T-helper 9 cell (primary cell): ENCODE results near the gene SLC12A8.
"Not testable (repeated sequence)": the region's sequence is repeated elsewhere in the genome, so short reads cannot be mapped to it uniquely, and the experiment has no call there.

Source experiments
- DNase-seq: peaks from one replicate; pipeline ENCODE4 v3.0.0-alpha.2; 2020

Gene SLC12A8

DNA sequence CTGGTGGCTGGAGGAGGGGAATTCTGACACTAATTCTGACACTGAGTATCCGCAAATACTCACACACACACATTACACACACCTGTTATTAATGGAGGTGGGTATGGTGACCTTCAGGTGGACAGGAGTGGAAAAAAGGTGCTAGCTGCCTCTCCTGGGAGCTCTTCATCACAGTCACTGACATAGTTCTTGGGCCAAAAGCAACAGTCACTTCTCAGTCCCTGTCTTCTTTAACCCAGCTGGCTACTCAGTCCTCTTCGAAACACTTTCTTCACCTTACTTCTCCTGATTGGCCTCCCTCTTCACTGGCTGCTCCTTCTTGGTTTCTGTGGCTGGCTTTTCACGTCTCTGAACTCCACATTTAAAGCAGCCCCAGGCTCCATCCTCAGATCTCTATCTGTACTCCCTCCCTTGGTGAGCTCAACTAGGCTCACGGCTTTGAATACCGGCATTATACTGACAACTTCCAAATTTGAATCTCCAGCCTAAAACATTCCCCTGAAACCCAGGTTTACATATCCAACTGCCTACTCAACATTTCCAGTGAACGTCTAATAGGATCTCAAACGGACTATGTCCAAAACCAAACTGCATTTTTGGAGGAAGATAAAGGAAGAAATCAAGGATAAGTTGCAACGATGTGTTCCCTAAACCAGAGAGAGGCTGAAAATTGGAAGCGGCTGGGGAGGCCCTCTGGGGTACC is 103.6 kb downstream of the SLC12A8 start:
- DNase-seq: no peak

DNA sequence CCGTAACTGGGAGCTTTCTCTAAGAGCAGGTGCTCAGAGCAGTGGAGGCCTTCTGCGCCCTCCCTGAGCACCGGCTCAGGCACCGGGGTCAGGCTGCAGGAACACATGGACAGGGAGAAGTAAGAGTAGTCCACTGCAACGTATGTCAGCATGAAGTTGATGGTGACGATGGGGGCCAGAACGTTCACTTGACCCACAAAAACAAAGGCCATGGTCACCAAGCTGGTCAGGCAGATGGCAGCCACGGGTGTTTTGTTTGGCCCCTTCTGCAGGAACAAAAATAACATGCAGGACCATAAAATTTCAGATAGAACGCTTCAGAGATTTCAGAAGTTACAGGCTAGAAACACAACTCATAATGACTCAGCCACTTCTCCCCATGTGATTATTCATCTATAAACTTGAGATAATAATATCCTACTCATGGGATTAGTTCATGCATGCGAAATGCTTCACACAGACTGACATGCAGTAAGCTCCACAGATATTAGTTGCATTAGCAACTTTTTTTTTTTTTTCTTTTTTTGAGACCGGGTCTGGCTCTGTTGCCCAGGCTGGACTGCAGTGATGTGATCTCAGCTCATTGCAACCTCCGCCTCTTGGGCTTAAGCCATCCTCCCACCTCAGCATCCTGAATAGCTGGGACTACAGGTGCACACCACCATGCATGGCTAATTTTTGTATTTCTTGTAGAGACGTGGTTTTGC is 104.5 kb downstream of the SLC12A8 start:
- no peak for DNase-seq

GRCh38 chr3:125107363-125107762 is 105.2 kb downstream of the SLC12A8 start:
- no peak for DNase-seq

- DNase-seq: no peak
Observed at GRCh38 chr3:125105116-125105515, 107.4 kb downstream of the SLC12A8 start.

DNA sequence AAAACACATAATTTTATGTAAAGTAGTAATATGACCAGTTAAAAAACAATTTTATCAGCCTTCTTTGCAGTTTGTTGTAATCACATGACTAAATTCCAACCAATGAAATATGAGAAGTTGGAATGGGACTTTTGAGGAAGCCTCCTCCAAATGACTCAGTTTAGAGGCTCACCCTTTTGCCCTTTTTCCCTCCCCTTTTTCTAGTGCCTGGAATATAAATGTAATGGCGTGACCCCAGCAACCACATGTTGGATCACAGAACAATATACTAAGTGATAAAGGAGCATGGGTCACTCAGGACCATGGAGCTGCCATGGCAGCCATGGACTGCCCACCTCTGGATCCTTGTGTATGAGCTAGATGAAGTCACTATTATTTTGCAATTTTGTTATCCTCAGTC is 107.9 kb downstream of the SLC12A8 start:
- no peak for DNase-seq

- no peak for DNase-seq
Observed at GRCh38 chr3:125103406-125103805, 109.1 kb downstream of the SLC12A8 start.

- no peak for DNase-seq
Observed at GRCh38 chr3:125102470-125102869, 110.1 kb downstream of the SLC12A8 start.

DNA sequence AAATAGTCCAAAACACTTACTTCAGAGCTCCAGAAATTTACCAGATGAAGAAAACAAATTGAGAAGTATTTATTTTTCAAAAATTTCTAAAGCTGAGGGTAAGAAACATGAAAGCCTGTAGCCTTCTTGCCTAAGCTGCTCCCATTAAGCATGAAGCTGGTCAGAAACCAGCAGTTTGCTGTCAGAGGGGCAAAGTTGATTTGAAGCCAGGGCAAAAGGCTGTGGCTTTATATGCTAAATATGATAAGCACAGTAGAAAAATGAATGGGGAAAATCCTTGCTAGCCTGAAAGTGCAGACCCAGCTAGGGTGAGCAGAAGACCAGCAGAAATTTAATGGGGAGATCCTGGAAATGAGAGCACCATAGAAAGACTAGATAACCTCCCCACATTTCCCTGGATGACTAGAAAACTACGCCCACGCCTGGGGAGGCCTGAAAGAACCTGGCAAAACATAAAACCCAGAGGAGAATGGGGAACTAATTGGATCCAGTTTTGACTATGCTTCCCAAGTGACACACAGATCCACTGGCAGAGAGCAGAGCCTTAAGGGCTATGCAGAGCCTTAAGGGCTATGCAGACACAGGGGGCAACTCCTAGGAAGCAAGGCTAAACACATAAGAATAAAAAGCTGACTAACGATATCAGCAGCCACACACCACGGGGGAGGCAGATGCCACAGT is 113.8 kb downstream of the SLC12A8 start:
- DNase-seq: no peak

DNA sequence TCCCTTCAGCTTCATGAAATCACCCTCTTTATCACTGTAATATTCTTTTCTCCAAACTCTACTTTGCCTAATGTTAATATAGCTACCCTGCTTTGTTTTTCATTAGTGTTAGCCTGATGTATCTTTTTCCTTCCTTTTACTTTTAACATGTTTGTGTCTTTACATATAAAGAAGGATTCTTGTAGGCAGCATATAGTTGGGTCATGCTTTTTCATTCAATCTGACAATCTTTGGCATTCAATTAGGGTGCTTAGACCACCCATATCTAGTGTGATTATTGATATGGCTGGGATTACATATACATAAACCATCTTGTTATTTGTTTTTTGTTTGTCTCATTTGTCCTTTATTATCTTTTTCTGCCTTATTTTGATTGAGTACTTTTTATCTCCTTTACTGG is 121.9 kb downstream of the SLC12A8 start:
- DNase-seq: no peak

DNA sequence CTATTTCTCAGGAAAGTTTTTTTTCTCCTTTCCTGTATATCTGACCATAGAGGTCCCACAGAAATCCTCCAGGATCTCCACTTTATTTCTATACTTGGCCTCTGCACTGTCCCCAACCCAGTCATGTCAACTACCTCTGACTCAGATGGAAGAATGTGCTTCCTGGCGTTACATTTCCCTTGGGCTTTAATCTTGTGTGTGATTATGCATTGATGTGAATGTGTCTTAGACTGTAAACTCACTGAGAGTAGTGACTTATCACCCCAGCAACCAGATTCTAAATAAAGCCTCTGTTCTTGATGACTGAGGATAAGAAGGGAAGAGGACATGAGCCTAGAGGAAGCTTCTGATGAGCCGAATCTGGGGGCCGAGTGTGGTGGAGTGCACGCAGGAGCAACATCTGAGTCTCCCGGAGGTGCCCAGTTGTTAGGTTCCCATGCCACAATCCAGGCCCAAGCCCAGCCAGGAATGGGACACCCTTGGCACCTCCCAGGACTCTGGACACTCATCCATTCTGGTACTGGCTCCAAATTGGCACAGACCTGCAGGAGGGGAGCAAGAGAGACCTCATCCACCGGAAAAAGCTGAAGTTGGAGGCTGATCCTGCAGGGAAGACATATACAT is 124.7 kb downstream of the SLC12A8 start:
- no peak for DNase-seq

- DNase-seq: no peak
Observed at GRCh38 chr3:125085166-125085565, 127.4 kb downstream of the SLC12A8 start.

DNA sequence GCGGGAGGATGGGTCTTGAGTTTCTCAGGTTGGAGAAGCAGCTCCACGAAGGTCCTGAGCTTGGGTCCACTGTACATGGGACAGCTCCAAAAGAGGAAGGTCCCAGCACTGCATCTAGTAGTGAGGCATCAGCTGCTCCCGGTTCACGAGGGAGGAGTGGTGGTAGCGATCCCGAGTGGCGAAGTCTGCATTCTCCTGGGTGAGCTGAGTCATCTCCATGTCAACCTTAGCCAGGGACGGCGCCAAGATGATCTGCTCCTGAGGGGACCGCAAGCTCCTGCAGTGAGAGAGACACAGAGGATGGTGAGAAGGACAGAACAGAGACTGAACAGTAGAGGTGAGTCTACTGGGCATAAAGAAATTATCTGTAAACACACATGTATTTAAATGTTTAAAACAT is 128.8 kb downstream of the SLC12A8 start:
- DNase-seq: no peak

GRCh38 chr3:125082339-125082738 is 130.2 kb downstream of the SLC12A8 start:
- not testable (repeated sequence) for DNase-seq

- DNase-seq: no peak
Observed at GRCh38 chr3:125080077-125080476, 132.5 kb downstream of the SLC12A8 start.

DNA sequence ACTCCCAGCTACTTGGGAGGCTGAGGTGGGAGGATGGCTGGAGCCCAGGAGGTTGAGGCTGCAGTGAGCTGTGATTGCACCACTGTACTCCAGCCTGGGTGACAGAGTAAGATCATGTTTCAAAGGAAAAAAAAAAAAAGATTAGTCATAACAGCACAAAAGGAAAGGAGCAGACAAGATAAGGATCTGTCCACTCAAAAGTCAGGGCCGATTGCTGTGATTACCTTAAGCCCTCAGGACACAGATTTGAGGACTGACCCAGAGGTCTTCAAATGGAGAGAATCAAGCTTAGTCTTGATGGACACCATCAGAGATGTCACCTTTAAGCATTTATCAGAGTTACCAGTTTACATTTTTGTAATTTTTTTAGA is 132.9 kb downstream of the SLC12A8 start:
- no peak for DNase-seq

DNA sequence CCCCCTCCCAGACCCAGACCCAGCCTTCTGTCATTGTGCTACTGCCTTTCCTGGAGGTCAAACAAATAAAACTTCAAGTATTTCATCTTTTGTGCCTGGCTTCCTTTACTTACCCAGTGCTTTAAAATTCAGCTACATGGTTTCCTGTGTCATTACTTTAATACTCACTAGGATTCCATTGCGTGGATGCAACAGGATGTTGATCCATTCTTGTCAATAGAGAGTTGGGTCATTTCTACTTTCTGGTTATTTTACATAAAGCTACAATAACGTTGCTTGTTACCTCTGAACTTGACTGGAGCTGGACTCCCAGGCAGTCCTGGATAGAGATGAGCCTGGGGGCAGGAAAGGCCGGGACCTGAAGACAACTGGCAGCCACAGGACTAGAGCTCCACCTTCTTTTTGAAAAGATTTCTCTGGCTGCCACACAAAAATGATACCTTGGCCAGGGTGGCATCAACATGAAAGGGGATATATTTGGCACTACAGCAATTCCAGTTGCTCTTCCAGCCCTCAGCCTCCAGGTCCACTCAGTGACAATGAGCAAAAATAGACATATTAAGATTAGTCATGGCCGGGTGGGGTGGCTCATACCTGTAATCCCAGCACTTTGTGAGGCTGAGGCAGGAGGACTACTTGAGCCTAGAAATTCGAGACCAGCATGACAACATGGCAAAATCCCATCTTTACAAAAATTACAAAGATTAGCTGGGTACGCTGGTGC is 133.4 kb downstream of the SLC12A8 start:
- no peak for DNase-seq

GRCh38 chr3:125077864-125078263 is 134.7 kb downstream of the SLC12A8 start:
- no peak for DNase-seq

GRCh38 chr3:125076464-125076863 is 136.1 kb downstream of the SLC12A8 start:
- no peak for DNase-seq

GRCh38 chr3:125075738-125076137 is 136.8 kb downstream of the SLC12A8 start:
- DNase-seq: no peak

DNA sequence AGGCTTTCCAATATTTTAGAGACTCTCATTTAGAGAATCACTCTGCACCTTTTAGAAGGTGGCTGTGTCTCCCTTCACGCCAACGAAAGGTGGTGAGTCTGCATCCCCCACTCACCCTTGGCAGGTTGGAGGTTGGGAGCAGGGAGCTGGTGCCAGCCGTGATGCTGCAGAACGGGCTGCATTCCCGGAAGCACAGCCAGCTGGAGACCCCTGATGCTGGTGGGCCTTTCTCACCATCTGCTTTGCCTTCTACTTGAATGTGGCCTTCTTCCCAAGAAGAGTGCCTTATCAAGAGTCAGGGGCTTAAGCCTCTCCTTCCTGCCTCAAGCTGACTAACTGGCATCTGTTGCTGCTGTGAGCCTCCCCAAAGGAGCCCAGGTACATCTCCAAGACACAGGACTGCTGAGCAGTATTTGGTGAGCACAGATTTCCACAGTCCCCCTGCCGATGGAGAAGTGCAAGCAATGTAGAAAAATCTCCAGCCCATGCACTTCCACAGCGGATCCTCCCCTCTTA is 139.1 kb downstream of the SLC12A8 start:
- no peak for DNase-seq

- no peak for DNase-seq
Observed at GRCh38 chr3:125072749-125073389, 139.7 kb downstream of the SLC12A8 start.

DNA sequence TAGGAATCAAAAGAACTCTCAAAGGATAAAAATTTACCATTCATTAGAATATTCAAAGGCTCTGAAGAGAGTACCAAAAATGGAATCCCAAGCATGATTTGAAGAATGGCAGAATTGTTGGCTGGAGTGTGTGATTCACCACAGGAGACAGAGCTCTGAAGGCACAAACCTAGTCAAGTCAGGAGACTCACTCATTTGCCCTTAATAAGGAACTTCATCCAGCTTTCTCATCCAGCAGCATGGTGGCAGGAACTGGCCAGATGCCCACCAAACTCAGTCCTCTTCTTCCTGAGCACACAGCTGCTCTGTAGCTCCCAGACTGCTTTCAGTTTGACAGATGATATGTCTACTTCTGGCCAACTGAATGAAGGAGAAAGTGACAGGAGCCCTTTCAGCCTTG is 140.2 kb downstream of the SLC12A8 start:
- no peak for DNase-seq
